ENCODE results near the gene CLDN24.

Gene CLDN24

GRCh38 chr4:183291070-183291469 is 31.2 kb downstream of the CLDN24 start:
- H3K9me3 Mint-ChIP-seq = no peaks in the 10 kb centered on the region
- DNase-seq = no peak
- no peak overlapping the region for H3K27ac Mint-ChIP-seq
- H3K36me3 Mint-ChIP-seq = no peaks in the 10 kb centered on the region
- no peaks in the 10 kb centered on the region for H3K4me1 Mint-ChIP-seq
- no peak overlapping the region for H3K4me3 Mint-ChIP-seq
- no peaks in the 10 kb centered on the region for H3K27me3 Mint-ChIP-seq
- CTCF ChIA-PET = no interaction called here

- Mint-ChIP-seq H3K27ac (no peak overlapping the region), H3K4me1 (no peaks in the 10 kb centered on the region), H3K4me3 (no peak overlapping the region), H3K27me3 (no peaks in the 10 kb centered on the region), H3K36me3 (no peaks in the 10 kb centered on the region), H3K9me3 (no peaks in the 10 kb centered on the region)
- CTCF ChIA-PET = no interaction called here
- DNase-seq = no peak
These were observed 32.5 kb downstream of the CLDN24 start for GRCh38 chr4:183289688-183290087.

GRCh38 chr4:183288955-183289354 is 33.3 kb downstream of the CLDN24 start:
- Mint-ChIP-seq H3K4me3 (no peak overlapping the region), H3K27me3 (no peaks in the 10 kb centered on the region), H3K36me3 (no peaks in the 10 kb centered on the region), H3K27ac (no peak overlapping the region), H3K4me1 (no peaks in the 10 kb centered on the region), H3K9me3 (no peaks in the 10 kb centered on the region)
- no peak for DNase-seq
- CTCF ChIA-PET = interaction anchor here (0.6 kb wide), 1 partner anchor 21 kb away, joined by 3 read pairs; no protein-coding TSS in a partner anchor

GRCh38 chr4:183287677-183288076 is 34.5 kb downstream of the CLDN24 start:
- Mint-ChIP-seq H3K9me3 (no peaks in the 10 kb centered on the region), H3K27ac (no peak overlapping the region), H3K4me3 (no peak overlapping the region), H3K4me1 (no peaks in the 10 kb centered on the region), H3K36me3 (no peaks in the 10 kb centered on the region), H3K27me3 (no peaks in the 10 kb centered on the region)
- CTCF ChIA-PET = no interaction called here
- DNase-seq = no peak

- DNase-seq = no peak
- Mint-ChIP-seq H3K36me3 (no peaks in the 10 kb centered on the region), H3K4me3 (no peak overlapping the region), H3K4me1 (no peaks in the 10 kb centered on the region), H3K9me3 (no peaks in the 10 kb centered on the region), H3K27me3 (no peaks in the 10 kb centered on the region), H3K27ac (no peak overlapping the region)
- CTCF ChIA-PET = no interaction called here
These were observed 34.9 kb downstream of the CLDN24 start for GRCh38 chr4:183287309-183287659.

GRCh38 chr4:183286590-183287308 is 35.5 kb downstream of the CLDN24 start:
- Mint-ChIP-seq H3K4me3 (no peak overlapping the region), H3K4me1 (no peaks in the 10 kb centered on the region), H3K27ac (no peak overlapping the region), H3K9me3 (no peaks in the 10 kb centered on the region), H3K36me3 (no peaks in the 10 kb centered on the region), H3K27me3 (no peaks in the 10 kb centered on the region)
- CTCF ChIA-PET = no interaction called here
- DNase-seq = no peak

- H3K27ac Mint-ChIP-seq = no peak overlapping the region
- H3K36me3 Mint-ChIP-seq = no peaks in the 10 kb centered on the region
- no peak overlapping the region for H3K4me3 Mint-ChIP-seq
- DNase-seq = no peak
- no peaks in the 10 kb centered on the region for H3K4me1 Mint-ChIP-seq
- no peaks in the 10 kb centered on the region for H3K9me3 Mint-ChIP-seq
- no peaks in the 10 kb centered on the region for H3K27me3 Mint-ChIP-seq
- CTCF ChIA-PET = no interaction called here
These were observed 36.3 kb downstream of the CLDN24 start for GRCh38 chr4:183285886-183286285.

GRCh38 chr4:183284965-183285364 is 37.3 kb downstream of the CLDN24 start:
- CTCF ChIA-PET = no interaction called here
- Mint-ChIP-seq H3K9me3 (no peaks in the 10 kb centered on the region), H3K36me3 (no peaks in the 10 kb centered on the region)

GRCh38 chr4:183284258-183284785 is 37.9 kb downstream of the CLDN24 start:
- no peak overlapping the region for H3K4me3 Mint-ChIP-seq
- no peaks in the 10 kb centered on the region for H3K9me3 Mint-ChIP-seq
- no peaks in the 10 kb centered on the region for H3K27me3 Mint-ChIP-seq
- H3K36me3 Mint-ChIP-seq = no peaks in the 10 kb centered on the region
- H3K27ac Mint-ChIP-seq = no peak overlapping the region
- no peaks in the 10 kb centered on the region for H3K4me1 Mint-ChIP-seq
- CTCF ChIA-PET = no interaction called here
- DNase-seq = no peak

More at GRCh38 chr4:183284965-183285364, 37.3 kb downstream of the CLDN24 start:
- Mint-ChIP-seq H3K4me3 (no peak overlapping the region), H3K27me3 (no peaks in the 10 kb centered on the region), H3K27ac (no peak overlapping the region), H3K4me1 (no peaks in the 10 kb centered on the region)
- no peak for DNase-seq

- Mint-ChIP-seq H3K4me3 (no peak overlapping the region), H3K9me3 (peaks cover 6% of the 10 kb centered on the region), H3K4me1 (no peaks in the 10 kb centered on the region), H3K27me3 (no peaks in the 10 kb centered on the region), H3K36me3 (no peaks in the 10 kb centered on the region), H3K27ac (no peak overlapping the region)
- DNase-seq = no peak
- CTCF ChIA-PET = interaction anchor here (0.6 kb wide), 1 partner anchor 201 kb away, joined by 3 read pairs; no protein-coding TSS in a partner anchor
These were observed 46.1 kb downstream of the CLDN24 start for GRCh38 chr4:183276106-183276505.

- CTCF ChIA-PET = no interaction called here
- no peaks in the 10 kb centered on the region for H3K4me1 Mint-ChIP-seq
- peaks cover 6% of the 10 kb centered on the region for H3K9me3 Mint-ChIP-seq
- no peaks in the 10 kb centered on the region for H3K36me3 Mint-ChIP-seq
- no peak overlapping the region for H3K4me3 Mint-ChIP-seq
- H3K27me3 Mint-ChIP-seq = no peaks in the 10 kb centered on the region
- H3K27ac Mint-ChIP-seq = no peak overlapping the region
- no peak for DNase-seq
These were observed 49.8 kb downstream of the CLDN24 start for GRCh38 chr4:183272384-183272783.
